Ovary (tissue), 3 donors: ENCODE measurements around the gene STAT3.
"Not testable (repeated sequence)": the region's sequence is repeated elsewhere in the genome, so short reads cannot be mapped to it uniquely, and the experiment has no call there.

Experiments used
- POLR2A ChIP-seq: fragments of 450-650 bp; IDR thresholded peaks from one replicate; pipeline ENCODE4 v1.6.1; 2017; ENCODE audit warnings: antibody characterized with exemption, mild to moderate bottlenecking, moderate library complexity
- TF ChIP-seq, protein P1 (sequence below), 3 donors: fragments of 450-650 bp in 2 of 3; fragments of 200-600 bp in 1 of 3; IDR thresholded peaks; one replicate each; pipeline versions ENCODE4 v1.5.1 to v1.8.0; 2016 to 2022; ENCODE audit warnings: antibody characterized with exemption in 3 of 3, mild to moderate bottlenecking in 1 of 3
- donor health status: DM: no; HTN: no; CAD: no.

DNA sequence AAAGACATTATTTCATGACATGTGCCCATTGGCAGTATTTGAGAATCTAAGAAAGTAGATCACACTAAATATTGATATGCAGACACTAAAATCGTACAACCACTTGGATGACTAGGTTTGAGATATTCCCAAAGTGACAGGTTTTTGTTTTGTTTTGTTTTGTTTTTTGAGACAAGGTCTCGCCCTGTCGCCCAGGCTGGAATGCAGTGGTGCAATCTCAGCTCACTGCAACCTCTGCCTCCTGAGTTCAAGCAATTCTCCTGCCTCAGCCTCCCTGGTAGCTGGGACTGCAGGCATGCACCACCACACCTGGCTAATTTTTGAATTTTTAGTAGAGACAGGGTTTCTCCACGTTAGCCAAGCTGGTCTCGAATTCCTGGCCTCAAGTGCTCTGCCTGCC, 19.9 kb downstream of the STAT3 start:
- TF ChIP-seq, protein P1, sequence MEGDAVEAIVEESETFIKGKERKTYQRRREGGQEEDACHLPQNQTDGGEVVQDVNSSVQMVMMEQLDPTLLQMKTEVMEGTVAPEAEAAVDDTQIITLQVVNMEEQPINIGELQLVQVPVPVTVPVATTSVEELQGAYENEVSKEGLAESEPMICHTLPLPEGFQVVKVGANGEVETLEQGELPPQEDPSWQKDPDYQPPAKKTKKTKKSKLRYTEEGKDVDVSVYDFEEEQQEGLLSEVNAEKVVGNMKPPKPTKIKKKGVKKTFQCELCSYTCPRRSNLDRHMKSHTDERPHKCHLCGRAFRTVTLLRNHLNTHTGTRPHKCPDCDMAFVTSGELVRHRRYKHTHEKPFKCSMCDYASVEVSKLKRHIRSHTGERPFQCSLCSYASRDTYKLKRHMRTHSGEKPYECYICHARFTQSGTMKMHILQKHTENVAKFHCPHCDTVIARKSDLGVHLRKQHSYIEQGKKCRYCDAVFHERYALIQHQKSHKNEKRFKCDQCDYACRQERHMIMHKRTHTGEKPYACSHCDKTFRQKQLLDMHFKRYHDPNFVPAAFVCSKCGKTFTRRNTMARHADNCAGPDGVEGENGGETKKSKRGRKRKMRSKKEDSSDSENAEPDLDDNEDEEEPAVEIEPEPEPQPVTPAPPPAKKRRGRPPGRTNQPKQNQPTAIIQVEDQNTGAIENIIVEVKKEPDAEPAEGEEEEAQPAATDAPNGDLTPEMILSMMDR (IDR thresholded peaks at IDR 0.05), result not testable (repeated sequence)
- TF ChIP-seq POLR2A, result not testable (repeated sequence)
